A673 (cell line): Measurements from ENCODE around the gene CTXND1. TPM values are rescaled to one million over a fixed set of nuclear protein-coding genes. Genes with fewer than 3 reads are reported as not detected.

Experiments used
- BruUV-seq: library from RNA; stranded (reverse); fragments of 400-500 nt; replicated peaks from 2 replicates; lab custom pipeline; 2021; lab: Mats Ljungman, UMichigan
- CTCF ChIA-PET: fragments of 300-600 bp; sonication (Branson Sonifier 250); formaldehyde crosslinking; loops from one replicate; lab custom pipeline; 2022; ENCODE audit warnings: antibody characterized with exemption; lab: Charles Lee
- POLR2A ChIA-PET: fragments of 300-600 bp; sonication (Branson Sonifier 250); formaldehyde crosslinking; loops from one replicate; lab custom pipeline; 2022; ENCODE audit warnings: antibody characterized with exemption; ENCODE audit not compliant: low non-redundant PET; lab: Charles Lee
- DNase-seq: peaks from one replicate; pipeline ENCODE4 v3.0.0-alpha.2; 2015; ENCODE audit warnings: low spot score
- H3K27ac ChIP-seq: fragments of 200-600 bp; sonication (generic); 2 replicates; pipeline ENCODE4 v1.5.1; 2016; ENCODE audit warnings: mixed run types, low read depth, mild to moderate bottlenecking, mixed read lengths, antibody characterized with exemption, low read length; ENCODE audit not compliant: poor library complexity, severe bottlenecking
- H3K27me3 ChIP-seq: fragments of 200-600 bp; sonication (generic); replicated peaks from 2 replicates; pipeline ENCODE4 v1.6.1; 2017; ENCODE audit warnings: mixed run types, low read depth, mild to moderate bottlenecking, mixed read lengths, antibody characterized with exemption, low read length; ENCODE audit not compliant: insufficient read depth, poor library complexity
- H3K36me3 ChIP-seq: fragments of 200-600 bp; sonication (generic); 2 replicates; pipeline ENCODE4 v1.6.1; 2016; ENCODE audit warnings: mixed run types, mild to moderate bottlenecking, mixed read lengths, antibody characterized with exemption, low read length; ENCODE audit not compliant: insufficient read depth, poor library complexity, severe bottlenecking
- H3K4me1 ChIP-seq: fragments of 200-600 bp; sonication (generic); 2 replicates; pipeline ENCODE4 v1.6.1; 2017; ENCODE audit warnings: mixed run types, mild to moderate bottlenecking, mixed read lengths, antibody characterized with exemption, low read length; ENCODE audit not compliant: insufficient read depth, poor library complexity, severe bottlenecking
- H3K4me3 ChIP-seq: fragments of 200-600 bp; sonication (generic); 2 replicates; pipeline ENCODE4 v1.5.1; 2016; ENCODE audit warnings: low read depth, mixed run types, mild to moderate bottlenecking, mixed read lengths, low read length; ENCODE audit not compliant: poor library complexity, severe bottlenecking
- H3K9me3 ChIP-seq: fragments of 200-600 bp; sonication (generic); 2 replicates; pipeline ENCODE4 v1.6.1; 2016; ENCODE audit warnings: mixed run types, low read depth, mild to moderate bottlenecking, mixed read lengths, antibody characterized with exemption, low read length; ENCODE audit not compliant: poor library complexity, severe bottlenecking
- CTCF ChIP-seq: fragments of 300-800, 200-600 bp; sonication (generic); conservative IDR thresholded peaks from 2 replicates; pipeline ENCODE4 v1.5.1; 2017; ENCODE audit warnings: low read depth, mild to moderate bottlenecking, antibody characterized with exemption, low read length, moderate library complexity, mixed read lengths
- EZH2 ChIP-seq: fragments of 200-600 bp; sonication (generic); IDR thresholded peaks from 2 replicates; pipeline ENCODE4 v1.6.1; 2017; ENCODE audit warnings: borderline replicate concordance, low read depth, mild to moderate bottlenecking, mixed read lengths, antibody characterized with exemption, low read length; ENCODE audit not compliant: poor library complexity, severe bottlenecking
- intact Hi-C: fragments of 100-400 bp; cut with micrococcal nuclease; formaldehyde crosslinking; loops from one replicate; pipeline ENCODE4 v1.10.0; 2022; ENCODE audit not compliant: unreplicated experiment
- total RNA-seq: library from RNA; stranded (reverse); gene quantifications from 2 replicates; pipeline ENCODE4 v1.2.3, GENCODE V29; 2021

Gene CTXND1
- total RNA-seq, 1 experiment from 2014 or later, result not detected

- no peak for TF ChIP-seq EZH2
- H3K4me3 ChIP-seq, result no peak overlapping the region
- H3K27me3 ChIP-seq, result peaks cover 76% of the 10 kb centered on the region
- no TSS peak for BruUV-seq
- no peak overlapping the region for H3K27ac ChIP-seq
- ChIA-PET POLR2A (no interaction called here), CTCF (no interaction called here)
- no peaks in the 10 kb centered on the region for H3K9me3 ChIP-seq
- H3K36me3 ChIP-seq, result no peaks in the 10 kb centered on the region
- DNase-seq, result no peak
- no peaks in the 10 kb centered on the region for H3K4me1 ChIP-seq
- intact Hi-C loops, result no loop called here
Measured at GRCh38 chr15:80228959-80229610, 22.9 kb downstream of the CTXND1 start.

GRCh38 chr15:80219955-80220354, 32.1 kb downstream of the CTXND1 start:
- no peak for DNase-seq
- Histone ChIP-seq H3K27ac (no peak overlapping the region), H3K27me3 (peaks cover 19% of the 10 kb centered on the region), H3K4me1 (no peaks in the 10 kb centered on the region), H3K36me3 (no peaks in the 10 kb centered on the region), H3K4me3 (no peak overlapping the region), H3K9me3 (no peaks in the 10 kb centered on the region)
- POLR2A ChIA-PET, result no interaction called here
- TF ChIP-seq EZH2 (no peak), CTCF (no peak)
- intact Hi-C loops, result no loop called here
- CTCF ChIA-PET, result no interaction called here
- no TSS peak for BruUV-seq

- no TSS peak for BruUV-seq
- ChIA-PET POLR2A (no interaction called here), CTCF (no interaction called here)
- Histone ChIP-seq H3K9me3 (no peaks in the 10 kb centered on the region), H3K27me3 (peaks cover 27% of the 10 kb centered on the region), H3K36me3 (no peaks in the 10 kb centered on the region), H3K4me1 (no peaks in the 10 kb centered on the region), H3K4me3 (no peak overlapping the region), H3K27ac (no peak overlapping the region)
- intact Hi-C loops, result no loop called here
- TF ChIP-seq CTCF (no peak), EZH2 (no peak)
- DNase-seq, result no peak
Measured at GRCh38 chr15:80217327-80217900, 34.6 kb downstream of the CTXND1 start.
